Measurements from ENCODE around the gene FAM20B.
"Not testable (repeated sequence)": the region's sequence is repeated elsewhere in the genome, so short reads cannot be mapped to it uniquely, and the experiment has no call there.

DNA sequence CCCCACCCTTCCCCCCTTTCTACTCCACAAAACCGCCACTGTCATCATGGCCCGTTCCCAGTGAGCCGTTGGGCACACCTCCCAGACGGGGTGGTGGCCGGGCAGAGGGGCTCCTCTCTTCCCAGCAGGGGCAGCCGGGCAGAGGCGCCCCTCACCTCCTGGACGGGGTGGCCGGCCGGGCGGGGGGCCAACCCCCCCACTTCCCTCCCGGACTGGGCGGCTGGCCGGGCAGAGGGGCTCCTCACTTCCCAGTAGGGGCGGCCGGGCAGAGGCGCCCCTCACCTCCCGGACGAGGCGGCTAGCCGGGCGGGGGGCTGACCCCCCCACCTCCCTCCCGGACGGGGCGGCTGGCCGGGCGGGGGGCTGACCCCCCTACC, 14.5 kb downstream of the FAM20B start:
- TF ChIP-seq, protein P1, sequence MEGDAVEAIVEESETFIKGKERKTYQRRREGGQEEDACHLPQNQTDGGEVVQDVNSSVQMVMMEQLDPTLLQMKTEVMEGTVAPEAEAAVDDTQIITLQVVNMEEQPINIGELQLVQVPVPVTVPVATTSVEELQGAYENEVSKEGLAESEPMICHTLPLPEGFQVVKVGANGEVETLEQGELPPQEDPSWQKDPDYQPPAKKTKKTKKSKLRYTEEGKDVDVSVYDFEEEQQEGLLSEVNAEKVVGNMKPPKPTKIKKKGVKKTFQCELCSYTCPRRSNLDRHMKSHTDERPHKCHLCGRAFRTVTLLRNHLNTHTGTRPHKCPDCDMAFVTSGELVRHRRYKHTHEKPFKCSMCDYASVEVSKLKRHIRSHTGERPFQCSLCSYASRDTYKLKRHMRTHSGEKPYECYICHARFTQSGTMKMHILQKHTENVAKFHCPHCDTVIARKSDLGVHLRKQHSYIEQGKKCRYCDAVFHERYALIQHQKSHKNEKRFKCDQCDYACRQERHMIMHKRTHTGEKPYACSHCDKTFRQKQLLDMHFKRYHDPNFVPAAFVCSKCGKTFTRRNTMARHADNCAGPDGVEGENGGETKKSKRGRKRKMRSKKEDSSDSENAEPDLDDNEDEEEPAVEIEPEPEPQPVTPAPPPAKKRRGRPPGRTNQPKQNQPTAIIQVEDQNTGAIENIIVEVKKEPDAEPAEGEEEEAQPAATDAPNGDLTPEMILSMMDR (IDR thresholded peaks at IDR 0.05; ENCODE audit: low read length): not testable (repeated sequence)
- not testable (repeated sequence) for TF ChIP-seq EZH2 (optimal IDR thresholded peaks at IDR 0.05; ENCODE audit: low read depth, low read length); EZH2phosphoT487 (IDR thresholded peaks at IDR 0.05; ENCODE audit: low read length)
